Fibroblast of peridontal ligament (primary cell): Measurements from ENCODE around the gene JAKMIP3.

Experiments used
- DNase-seq: peaks from one replicate; pipeline ENCODE4 v3.0.0-alpha.2; 2010; ENCODE audit errors: extremely low read depth

JAKMIP3 gene

GRCh38 chr10:132043861-132044695, 21.7 kb upstream of the JAKMIP3 start:
- no peak for DNase-seq

- no peak for DNase-seq
These were observed 20.9 kb upstream of the JAKMIP3 start for GRCh38 chr10:132044803-132045202.

GRCh38 chr10:132045324-132045723, 20.4 kb upstream of the JAKMIP3 start:
- DNase-seq: no peak

- no peak for DNase-seq
These were observed 18.0 kb upstream of the JAKMIP3 start for GRCh38 chr10:132047575-132048293.

GRCh38 chr10:132048294-132048667, 17.5 kb upstream of the JAKMIP3 start:
- DNase-seq: no peak

- no peak for DNase-seq
These were observed 15.6 kb upstream of the JAKMIP3 start for GRCh38 chr10:132050191-132050590.

GRCh38 chr10:132052124-132052523, 13.6 kb upstream of the JAKMIP3 start:
- DNase-seq: no peak

- DNase-seq: no peak
These were observed 11.2 kb upstream of the JAKMIP3 start for GRCh38 chr10:132054564-132054963.

GRCh38 chr10:132055616-132056015, 10.1 kb upstream of the JAKMIP3 start:
- DNase-seq: no peak

GRCh38 chr10:132056663-132057062, 9.1 kb upstream of the JAKMIP3 start:
- no peak for DNase-seq

GRCh38 chr10:132057191-132057681, 8.5 kb upstream of the JAKMIP3 start:
- DNase-seq: no peak

GRCh38 chr10:132058111-132058745, 7.5 kb upstream of the JAKMIP3 start:
- DNase-seq: no peak

- DNase-seq: no peak
These were observed 6.7 kb upstream of the JAKMIP3 start for GRCh38 chr10:132058793-132059759.

- no peak for DNase-seq
These were observed 5.8 kb upstream of the JAKMIP3 start for GRCh38 chr10:132059760-132060508.

- DNase-seq: no peak
These were observed 4.7 kb upstream of the JAKMIP3 start for GRCh38 chr10:132061030-132061429.

- no peak for DNase-seq
These were observed 4.3 kb upstream of the JAKMIP3 start for GRCh38 chr10:132061465-132061864.

GRCh38 chr10:132062116-132062515, 3.6 kb upstream of the JAKMIP3 start:
- no peak for DNase-seq

- no peak for DNase-seq
These were observed 2.9 kb upstream of the JAKMIP3 start for GRCh38 chr10:132062641-132063390.

GRCh38 chr10:132063432-132063831, 2.3 kb upstream of the JAKMIP3 start:
- DNase-seq: no peak
